ENCODE measurements around the gene COQ4.

COQ4 gene

GRCh38 chr9:128280084-128280622 is 42.5 kb upstream of the COQ4 start:
- DNase-seq (ENCODE audit: low spot score): no peak
- in situ Hi-C loops (cut with MboI; ENCODE audit: low pct_unique_long_range_greater_than_20kb, low sequenced_read_pairs, unreplicated experiment): no loop called here
- TF ChIP-seq CTCF (IDR thresholded peaks at IDR 0.05; ENCODE audit: extremely low read depth, insufficient read depth, missing control alignments): no peak

GRCh38 chr9:128282500-128282899 is 40.1 kb upstream of the COQ4 start:
- DNase-seq (ENCODE audit: low spot score): no peak
- no peak for TF ChIP-seq CTCF (IDR thresholded peaks at IDR 0.05; ENCODE audit: extremely low read depth, insufficient read depth, missing control alignments)
- in situ Hi-C loops (cut with MboI; ENCODE audit: low pct_unique_long_range_greater_than_20kb, low sequenced_read_pairs, unreplicated experiment): no loop called here

- in situ Hi-C loops (cut with MboI; ENCODE audit: low pct_unique_long_range_greater_than_20kb, low sequenced_read_pairs, unreplicated experiment): no loop called here
- no peak for TF ChIP-seq CTCF (IDR thresholded peaks at IDR 0.05; ENCODE audit: extremely low read depth, insufficient read depth, missing control alignments)
- DNase-seq (ENCODE audit: low spot score): no peak
Measured at GRCh38 chr9:128285033-128285784, 37.4 kb upstream of the COQ4 start.

GRCh38 chr9:128286440-128286839 is 36.2 kb upstream of the COQ4 start:
- in situ Hi-C loops (cut with MboI; ENCODE audit: low pct_unique_long_range_greater_than_20kb, low sequenced_read_pairs, unreplicated experiment): no loop called here
- TF ChIP-seq CTCF (IDR thresholded peaks at IDR 0.05; ENCODE audit: extremely low read depth, insufficient read depth, missing control alignments): no peak
- no peak for DNase-seq (ENCODE audit: low spot score)

- TF ChIP-seq CTCF (IDR thresholded peaks at IDR 0.05; ENCODE audit: extremely low read depth, insufficient read depth, missing control alignments): no peak
- DNase-seq (ENCODE audit: low spot score): no peak
- in situ Hi-C loops (cut with MboI; ENCODE audit: low pct_unique_long_range_greater_than_20kb, low sequenced_read_pairs, unreplicated experiment): no loop called here
Measured at GRCh38 chr9:128288273-128289004, 34.2 kb upstream of the COQ4 start.

GRCh38 chr9:128292009-128292408 is 30.6 kb upstream of the COQ4 start:
- in situ Hi-C loops (cut with MboI; ENCODE audit: low pct_unique_long_range_greater_than_20kb, low sequenced_read_pairs, unreplicated experiment): no loop called here
- TF ChIP-seq CTCF (IDR thresholded peaks at IDR 0.05; ENCODE audit: extremely low read depth, insufficient read depth, missing control alignments): no peak
- DNase-seq (ENCODE audit: low spot score): no peak

Measured in GM13977 (cell line).